ENCODE measurements around the gene DNAH17. TPM values are rescaled to one million over a fixed set of nuclear protein-coding genes. Genes with fewer than 3 reads are reported as not detected.
A peak's percentile ranks its signal among the peaks of the same experiment; 100 is the strongest.

DNAH17 gene
- total RNA-seq, 1 experiment from 2014 or later = 0.69 TPM

GRCh38 chr17:78497115-78497540 is 80.1 kb downstream of the DNAH17 start:
- Histone ChIP-seq H3K9me2 (ENCODE audit: insufficient read depth) (no peaks in the 10 kb centered on the region), H3K4me2 (ENCODE audit: low read length) (no peak overlapping the region), H3K9ac (ENCODE audit: low read length) (no peak overlapping the region), H4K20me1 (ENCODE audit: insufficient read depth) (no peaks in the 10 kb centered on the region), H3K4me3 (replicated peaks in 1 of 2; ENCODE audit: low read depth in 1 of 2, low read length in 2 of 2) (no peak overlapping the region), H3K9me3 (ENCODE audit: control insufficient read depth in 1 of 2, insufficient read depth in 1 of 2, low read depth in 1 of 2, low read length in 2 of 2) (no peaks in the 10 kb centered on the region), H3K27me3 (ENCODE audit: insufficient read depth, low read length) (no peaks in the 10 kb centered on the region), H3K4me1 (ENCODE audit: control insufficient read depth in 1 of 2, insufficient read depth in 2 of 2, low read length in 2 of 2) (no peaks in the 10 kb centered on the region), H2AFZ (ENCODE audit: low read depth, low read length, poor library complexity, severe bottlenecking) (no peak overlapping the region), H3K27ac (ENCODE audit: low read depth, low read length) (no peak overlapping the region), H3K79me2 (ENCODE audit: insufficient read depth, low read length) (no peaks in the 10 kb centered on the region), H3K36me3 (ENCODE audit: control insufficient read depth in 1 of 2, insufficient read depth in 2 of 2, low read length in 2 of 2) (no peaks in the 10 kb centered on the region)
- DNase-seq (ENCODE audit: low read depth, low spot score) = peak; percentile 75
- no TSS peak for BruUV-seq (replicated peaks)
- ChIA-PET CTCF (interaction anchor here (0.6 to 2.5 kb wide), 23 partner anchors 10 to 548 kb away, joined by 3 to 41 read pairs (median 4); no protein-coding TSS in a partner anchor), POLR2A (no interaction called here), RAD21 (ENCODE audit: low non-redundant PET in 1 of 2, low total read pairs in 2 of 2, uncharacterized antibody in 2 of 2, unreplicated experiment in 2 of 2) (interaction anchor here (0.9 to 1.4 kb wide), 5 partner anchors 63 to 212 kb away, joined by 3 to 9 read pairs (median 6); no protein-coding TSS in a partner anchor)
- peak; percentile 95 for ATAC-seq
- peak; percentile 99 for TF ChIP-seq RAD21 (IDR thresholded peaks at IDR 0.05; ENCODE audit: low read depth)
- TF ChIP-seq ZBTB33 (IDR thresholded peaks at IDR 0.05; ENCODE audit: extremely low read depth, insufficient replicate concordance, low read length) = no peak
- peak; percentile 85 to 91 (median 89) for TF ChIP-seq CTCF (IDR thresholded peaks at IDR 0.05 in 2 of 3, conservative IDR thresholded peaks at IDR 0.05 in 1 of 3; ENCODE audit: borderline replicate concordance in 1 of 3, insufficient read depth in 1 of 3, low read depth in 2 of 3, low read length in 2 of 3)
- intact Hi-C loops (cut with micrococcal nuclease) = loop anchor here (1.0 to 2.0 kb wide), 5 partner anchors 108 to 474 kb away; no protein-coding TSS in a partner anchor

Measured in HCT116 (cell line).